Colonic mucosa (tissue), 4 donors: ENCODE measurements around the gene COL1A2. TPM values are rescaled to one million over a fixed set of nuclear protein-coding genes. Genes with fewer than 3 reads are reported as not detected.

Experiments used
- DNase-seq: peaks from one replicate; pipeline ENCODE4 v3.0.0-alpha.2; 2020
- H3K27ac ChIP-seq: fragments of 200-600 bp; one replicate; pipeline ENCODE4 v1.8.0; 2021
- H3K27me3 ChIP-seq: fragments of 200-600 bp; one replicate; pipeline ENCODE4 v1.8.0; 2021
- H3K36me3 ChIP-seq: fragments of 200-600 bp; one replicate; pipeline ENCODE4 v1.8.0; 2021
- H3K4me1 ChIP-seq: fragments of 200-600 bp; one replicate; pipeline ENCODE4 v1.8.0; 2021; ENCODE audit warnings: mild to moderate bottlenecking
- H3K4me3 ChIP-seq: fragments of 200-600 bp; one replicate; pipeline ENCODE4 v1.8.0; 2021
- H3K9ac ChIP-seq, 2 donors: one replicate each; pipeline ENCODE4 v1.7.0; 2013; ENCODE audit warnings: control low read depth in 2 of 2, low read depth in 2 of 2, low read length in 2 of 2
- H3K9me3 ChIP-seq: fragments of 200-600 bp; one replicate; pipeline ENCODE4 v1.8.0; 2021
- CTCF ChIP-seq: fragments of 200-600 bp; IDR thresholded peaks from one replicate; pipeline ENCODE4 v1.8.0; 2022; ENCODE audit warnings: antibody characterized with exemption, mild to moderate bottlenecking
- intact Hi-C: fragments of 100-400 bp; cut with DNase I; formaldehyde crosslinking; loops from one replicate; pipeline ENCODE4 v1.14.1; 2022
- total RNA-seq, 2 donors: library from RNA; stranded (reverse); fragmentation: NEBNext Ultra II Directional in 1 of 2; extraction: Animal tissue kit (Norgen Biotek cat#: 25700) in 1 of 2; gene quantifications; one replicate each; pipeline ENCODE4 v1.2.1, GENCODE V29; 2021
- donor health status: healthy.
- donor health status: DM: no; HTN: no; CAD: no.
- donor health status: DM: no; HTN: no; CAD: no.

COL1A2 gene
- total RNA-seq, 2 donors from 2014 or later, result 55.6 to 131 TPM

GRCh38 chr7:94429153-94429552, 34.5 kb downstream of the COL1A2 start:
- Histone ChIP-seq H3K4me3 (no peak overlapping the region), H3K27ac (no peak overlapping the region), H3K4me1 (no peaks in the 10 kb centered on the region), H3K27me3 (no peaks in the 10 kb centered on the region), H3K9ac (no peak overlapping the region), H3K36me3 (no peaks in the 10 kb centered on the region), H3K9me3 (no peaks in the 10 kb centered on the region)
- TF ChIP-seq CTCF, result no peak
- intact Hi-C loops, result no loop called here
- DNase-seq, result no peak

- Histone ChIP-seq H3K4me3 (no peak overlapping the region), H3K9me3 (no peaks in the 10 kb centered on the region), H3K4me1 (no peaks in the 10 kb centered on the region), H3K36me3 (no peaks in the 10 kb centered on the region), H3K27ac (no peak overlapping the region), H3K27me3 (no peaks in the 10 kb centered on the region), H3K9ac (no peak overlapping the region)
- no peak for TF ChIP-seq CTCF
- no peak for DNase-seq
- intact Hi-C loops, result loop anchor here (5.0 kb wide), 1 partner anchor 139 kb away; no protein-coding TSS in a partner anchor
These were observed 36.5 kb downstream of the COL1A2 start for GRCh38 chr7:94431176-94431575.

GRCh38 chr7:94431619-94432280, 37.1 kb downstream of the COL1A2 start:
- Histone ChIP-seq H3K9ac (no peak overlapping the region), H3K27me3 (no peaks in the 10 kb centered on the region), H3K4me1 (no peaks in the 10 kb centered on the region), H3K27ac (no peak overlapping the region), H3K36me3 (no peaks in the 10 kb centered on the region), H3K4me3 (no peak overlapping the region), H3K9me3 (no peaks in the 10 kb centered on the region)
- no peak for TF ChIP-seq CTCF
- intact Hi-C loops, result loop anchor here (5.0 kb wide), 1 partner anchor 139 kb away; no protein-coding TSS in a partner anchor
- DNase-seq, result no peak

- intact Hi-C loops, result loop anchor here (5.0 kb wide), 1 partner anchor 140 kb away; no protein-coding TSS in a partner anchor
- H3K4me1 ChIP-seq, result no peaks in the 10 kb centered on the region
- H3K36me3 ChIP-seq, result no peaks in the 10 kb centered on the region
- no peaks in the 10 kb centered on the region for H3K27me3 ChIP-seq
- DNase-seq, result no peak
- no peaks in the 10 kb centered on the region for H3K9me3 ChIP-seq
- no peak overlapping the region for H3K4me3 ChIP-seq
- H3K27ac ChIP-seq, result no peak overlapping the region
- no peak overlapping the region for H3K9ac ChIP-seq
- TF ChIP-seq CTCF, result no peak
These were observed 37.6 kb downstream of the COL1A2 start for GRCh38 chr7:94432281-94432670.

GRCh38 chr7:94432817-94433216, 38.1 kb downstream of the COL1A2 start:
- no peak for TF ChIP-seq CTCF
- intact Hi-C loops, result loop anchor here (5.0 kb wide), 1 partner anchor 141 kb away; no protein-coding TSS in a partner anchor
- Histone ChIP-seq H3K9ac (no peak overlapping the region), H3K4me3 (no peak overlapping the region), H3K36me3 (no peaks in the 10 kb centered on the region), H3K4me1 (no peaks in the 10 kb centered on the region), H3K27ac (no peak overlapping the region), H3K27me3 (no peaks in the 10 kb centered on the region), H3K9me3 (no peaks in the 10 kb centered on the region)
- no peak for DNase-seq
